Peyer's patch (tissue), 4 donors: ENCODE results near the gene RARB.

Experiments
- POLR2A ChIP-seq, 2 donors: fragments of 450-650 bp; IDR thresholded peaks; one replicate each; pipeline ENCODE4 v1.5.1; 2017; ENCODE audit warnings: antibody characterized with exemption in 2 of 2, mild to moderate bottlenecking in 2 of 2, moderate library complexity in 2 of 2
- TF ChIP-seq, protein P1 (sequence below), 6 experiments: fragments of 450-650 bp in 4 of 6; fragments of 200-600 bp in 2 of 6; sonication (generic) in 1 of 6; IDR thresholded peaks; one replicate each; pipeline ENCODE4 v1.5.1; 2017 to 2019; ENCODE audit warnings: antibody characterized with exemption in 6 of 6, mild to moderate bottlenecking in 3 of 6, moderate library complexity in 1 of 6

DNA sequence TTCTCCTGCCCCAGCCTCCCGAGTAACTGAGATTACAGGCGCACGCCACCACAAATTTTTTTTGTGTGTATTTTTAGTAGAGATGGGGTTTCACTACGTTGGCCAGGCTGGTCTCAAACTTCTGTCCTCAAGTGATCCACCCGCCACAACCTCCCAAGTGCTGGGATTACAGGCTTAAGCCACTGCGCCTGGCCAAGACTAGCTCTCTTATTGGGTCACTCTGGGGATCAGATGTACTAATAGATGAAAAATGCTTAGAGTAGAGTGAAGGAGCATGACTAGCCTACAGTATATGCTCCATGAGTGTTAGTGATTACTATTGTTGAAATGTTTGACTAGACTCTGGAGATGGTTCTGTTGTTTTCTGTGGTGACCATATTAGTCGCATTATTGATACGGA, 21.8 kb downstream of the RARB start:
- no peak for TF ChIP-seq POLR2A (IDR thresholded peaks at IDR 0.05)
- TF ChIP-seq, protein P1, sequence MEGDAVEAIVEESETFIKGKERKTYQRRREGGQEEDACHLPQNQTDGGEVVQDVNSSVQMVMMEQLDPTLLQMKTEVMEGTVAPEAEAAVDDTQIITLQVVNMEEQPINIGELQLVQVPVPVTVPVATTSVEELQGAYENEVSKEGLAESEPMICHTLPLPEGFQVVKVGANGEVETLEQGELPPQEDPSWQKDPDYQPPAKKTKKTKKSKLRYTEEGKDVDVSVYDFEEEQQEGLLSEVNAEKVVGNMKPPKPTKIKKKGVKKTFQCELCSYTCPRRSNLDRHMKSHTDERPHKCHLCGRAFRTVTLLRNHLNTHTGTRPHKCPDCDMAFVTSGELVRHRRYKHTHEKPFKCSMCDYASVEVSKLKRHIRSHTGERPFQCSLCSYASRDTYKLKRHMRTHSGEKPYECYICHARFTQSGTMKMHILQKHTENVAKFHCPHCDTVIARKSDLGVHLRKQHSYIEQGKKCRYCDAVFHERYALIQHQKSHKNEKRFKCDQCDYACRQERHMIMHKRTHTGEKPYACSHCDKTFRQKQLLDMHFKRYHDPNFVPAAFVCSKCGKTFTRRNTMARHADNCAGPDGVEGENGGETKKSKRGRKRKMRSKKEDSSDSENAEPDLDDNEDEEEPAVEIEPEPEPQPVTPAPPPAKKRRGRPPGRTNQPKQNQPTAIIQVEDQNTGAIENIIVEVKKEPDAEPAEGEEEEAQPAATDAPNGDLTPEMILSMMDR (IDR thresholded peaks at IDR 0.05), result no peak
